Neural cell (in vitro differentiated cells): Measurements from ENCODE around the gene CRYGA. TPM values are rescaled to one million over a fixed set of nuclear protein-coding genes. Genes with fewer than 3 reads are reported as not detected.

Experiments used
- H2AFZ ChIP-seq: fragments of 200-600, 300-800 bp; sonication (generic), shearing (Covaris generic); 2 replicates; pipeline ENCODE4 v1.6.0; 2014; ENCODE audit warnings: low read depth, mild to moderate bottlenecking, antibody characterized with exemption, low read length, moderate library complexity
- H3F3A ChIP-seq: fragments of 200-600 bp; shearing (Covaris generic); 2 replicates; pipeline ENCODE4 v1.6.1; 2016; ENCODE audit warnings: mild to moderate bottlenecking, moderate library complexity, mixed read lengths, antibody characterized with exemption, low read length; ENCODE audit not compliant: insufficient read depth, poor library complexity, severe bottlenecking
- H3K27ac ChIP-seq: fragments of 200-600, 300-800 bp; sonication (generic), shearing (Covaris generic); 2 replicates; pipeline ENCODE4 v1.5.1; 2014; ENCODE audit warnings: mild to moderate bottlenecking, low read length, moderate library complexity
- H3K27me3 ChIP-seq: fragments of 300-800, 200-600 bp; sonication (generic), shearing (Covaris generic); 2 replicates; pipeline ENCODE4 v1.6.0; 2014; ENCODE audit warnings: mild to moderate bottlenecking, low read depth, low read length, moderate library complexity; ENCODE audit not compliant: insufficient read depth
- H3K36me3 ChIP-seq: fragments of 300-800, 200-600 bp; sonication (generic), shearing (Covaris generic); 2 replicates; pipeline ENCODE4 v1.5.1; 2014; ENCODE audit warnings: mild to moderate bottlenecking, antibody characterized with exemption, low read length, moderate library complexity; ENCODE audit not compliant: insufficient read depth
- H3K4me2 ChIP-seq: fragments of 300-800, 200-600 bp; sonication (generic), shearing (Covaris generic); 2 replicates; pipeline ENCODE4 v1.6.0; 2014; ENCODE audit warnings: mild to moderate bottlenecking, low read length
- H3K4me3 ChIP-seq: fragments of 300-800, 200-600 bp; sonication (generic), shearing (Covaris generic); 2 replicates; pipeline ENCODE4 v1.5.1; 2014; ENCODE audit warnings: mild to moderate bottlenecking, low read length, moderate library complexity
- H3K79me2 ChIP-seq: fragments of 200-600 bp; shearing (Covaris generic); replicated peaks from 2 replicates; pipeline ENCODE4 v1.6.0; 2014; ENCODE audit warnings: mild to moderate bottlenecking, low read length, moderate library complexity; ENCODE audit not compliant: insufficient read depth
- H3K9ac ChIP-seq: fragments of 300-800, 200-600 bp; sonication (generic), shearing (Covaris generic); 2 replicates; pipeline ENCODE4 v1.6.1; 2016; ENCODE audit warnings: mild to moderate bottlenecking, low read length, mixed read lengths
- H3K9me2 ChIP-seq: fragments of 200-600 bp; shearing (Covaris generic); 2 replicates; pipeline ENCODE4 v1.6.1; 2016; ENCODE audit warnings: mild to moderate bottlenecking, low read length, mixed read lengths; ENCODE audit not compliant: insufficient read depth
- H3K9me3 ChIP-seq: fragments of 200-600, 300-800 bp; sonication (generic), shearing (Covaris generic); 2 replicates; pipeline ENCODE4 v1.6.1; 2016; ENCODE audit warnings: mild to moderate bottlenecking, mixed run types, low read length, moderate library complexity, mixed read lengths
- H4K20me1 ChIP-seq: fragments of 200-600 bp; shearing (Covaris generic); 2 replicates; pipeline ENCODE4 v1.6.1; 2016; ENCODE audit warnings: mild to moderate bottlenecking, mixed run types; ENCODE audit not compliant: insufficient read depth
- CTCF ChIP-seq: fragments of 450-650 bp; IDR thresholded peaks from 2 replicates; pipeline ENCODE4 v1.5.1; 2014; ENCODE audit warnings: antibody characterized with exemption, mild to moderate bottlenecking, moderate library complexity; ENCODE audit not compliant: poor library complexity, severe bottlenecking
- EP300 ChIP-seq: fragments of 450-650 bp; conservative IDR thresholded peaks from 2 replicates; pipeline ENCODE4 v1.6.1; 2014; ENCODE audit warnings: antibody characterized with exemption, mild to moderate bottlenecking, moderate library complexity; ENCODE audit not compliant: poor library complexity, severe bottlenecking
- EZH2 ChIP-seq: fragments of 200-600, 300-800 bp; shearing (Covaris generic), sonication (generic); IDR thresholded peaks from 2 replicates; pipeline ENCODE4 v1.6.1; 2014; ENCODE audit warnings: antibody characterized with exemption, low read length, borderline replicate concordance, mild to moderate bottlenecking; ENCODE audit not compliant: insufficient read depth, poor library complexity, severe bottlenecking
- MXI1 ChIP-seq: fragments of 450-650 bp; conservative IDR thresholded peaks from 2 replicates; pipeline ENCODE4 v1.6.1; 2014; ENCODE audit warnings: antibody characterized with exemption, mild to moderate bottlenecking; ENCODE audit not compliant: poor library complexity, severe bottlenecking
- POLR2AphosphoS5 ChIP-seq: IDR thresholded peaks from 2 replicates; pipeline ENCODE4 v1.6.1; 2012
- RAD21 ChIP-seq: fragments of 450-650 bp; conservative IDR thresholded peaks from 2 replicates; pipeline ENCODE4 v1.6.1; 2014; ENCODE audit warnings: antibody characterized with exemption, mild to moderate bottlenecking, moderate library complexity
- REST ChIP-seq: IDR thresholded peaks from 2 replicates; pipeline ENCODE4 v1.6.1; 2012; ENCODE audit warnings: borderline replicate concordance
- SMC3 ChIP-seq: fragments of 450-650 bp; conservative IDR thresholded peaks from 2 replicates; pipeline ENCODE4 v1.6.1; 2014; ENCODE audit warnings: antibody characterized with exemption, mild to moderate bottlenecking, moderate library complexity; ENCODE audit not compliant: poor library complexity
- TAF1 ChIP-seq: IDR thresholded peaks from 2 replicates; pipeline ENCODE4 v1.6.1; 2012; ENCODE audit warnings: low read depth
- polyA plus RNA-seq: library from polyadenylated mRNA; depleted of rRNA; stranded (reverse); fragments of >200 nt; gene quantifications from 2 replicates; pipeline ENCODE4 v1.2.3, GENCODE V29; 2014

The CRYGA gene
- polyA plus RNA-seq, 1 donor from 2014 or later: not detected

GRCh38 chr2:208156439-208156838 is 7.0 kb downstream of the CRYGA start:
- no peak overlapping the region for H3K27ac ChIP-seq
- H4K20me1 ChIP-seq: no peaks in the 10 kb centered on the region
- H3K36me3 ChIP-seq: no peaks in the 10 kb centered on the region
- H3K79me2 ChIP-seq: no peaks in the 10 kb centered on the region
- H3K9me2 ChIP-seq: no peaks in the 10 kb centered on the region
- no peaks in the 10 kb centered on the region for H3K9me3 ChIP-seq
- no peaks in the 10 kb centered on the region for H3F3A ChIP-seq
- H3K9ac ChIP-seq: no peak overlapping the region
- H3K4me3 ChIP-seq: no peak overlapping the region
- no peak overlapping the region for H2AFZ ChIP-seq
- H3K4me2 ChIP-seq: no peak overlapping the region
- no peak for TF ChIP-seq CTCF
- TF ChIP-seq RAD21: no peak
- no peak for TF ChIP-seq POLR2AphosphoS5
- no peak for TF ChIP-seq SMC3
- TF ChIP-seq EZH2: no peak
- no peak for TF ChIP-seq TAF1
- TF ChIP-seq EP300: no peak
- no peak for TF ChIP-seq MXI1
- no peak for TF ChIP-seq REST
- H3K27me3 ChIP-seq: no peaks in the 10 kb centered on the region

GRCh38 chr2:208153156-208153555 is 10.2 kb downstream of the CRYGA start:
- H3K9ac ChIP-seq: no peak overlapping the region
- no peaks in the 10 kb centered on the region for H3K9me3 ChIP-seq
- TF ChIP-seq MXI1 (no peak), EZH2 (no peak), RAD21 (no peak), POLR2AphosphoS5 (no peak), REST (no peak), TAF1 (no peak), SMC3 (no peak), EP300 (no peak), CTCF (no peak)
- H3K27me3 ChIP-seq: no peaks in the 10 kb centered on the region
- H2AFZ ChIP-seq: no peak overlapping the region
- no peak overlapping the region for H3K4me2 ChIP-seq
- H3K9me2 ChIP-seq: no peaks in the 10 kb centered on the region
- no peak overlapping the region for H3K4me3 ChIP-seq
- H3K36me3 ChIP-seq: no peaks in the 10 kb centered on the region
- no peaks in the 10 kb centered on the region for H3F3A ChIP-seq
- no peaks in the 10 kb centered on the region for H3K79me2 ChIP-seq
- no peaks in the 10 kb centered on the region for H4K20me1 ChIP-seq
- H3K27ac ChIP-seq: no peak overlapping the region
